Fibroblast of pulmonary artery (primary cell): Measurements from ENCODE around the gene MMP11.

Source experiments
- DNase-seq: peaks from one replicate; pipeline ENCODE4 v3.0.0-alpha.2; 2010; ENCODE audit warnings: low read depth
- H3K4me3 ChIP-seq: replicated peaks from 2 replicates; pipeline ENCODE4 v1.5.1; 2011; ENCODE audit warnings: low read depth, mild to moderate bottlenecking, control low read depth, low read length, moderate library complexity
- CTCF ChIP-seq: IDR thresholded peaks from 2 replicates; pipeline ENCODE4 v1.5.1; 2011; ENCODE audit warnings: mild to moderate bottlenecking, control low read depth, low read length, inconsistent platforms; ENCODE audit errors: missing control alignments

The MMP11 gene

GRCh38 chr22:23815541-23816155 lies 43.0 kb downstream of the MMP11 start:
- DNase-seq: no peak
- TF ChIP-seq CTCF: no peak
- no peak overlapping the region for H3K4me3 ChIP-seq

- TF ChIP-seq CTCF: no peak
- no peak overlapping the region for H3K4me3 ChIP-seq
- DNase-seq: no peak
Measured at GRCh38 chr22:23816156-23816976, 43.7 kb downstream of the MMP11 start.

- no peak overlapping the region for H3K4me3 ChIP-seq
- no peak for DNase-seq
- TF ChIP-seq CTCF: no peak
Measured at GRCh38 chr22:23817146-23817545, 44.5 kb downstream of the MMP11 start.

GRCh38 chr22:23818541-23818940 lies 45.9 kb downstream of the MMP11 start:
- TF ChIP-seq CTCF: no peak
- no peak overlapping the region for H3K4me3 ChIP-seq
- DNase-seq: no peak

- TF ChIP-seq CTCF: no peak
- no peak overlapping the region for H3K4me3 ChIP-seq
- DNase-seq: no peak
Measured at GRCh38 chr22:23820748-23821211, 48.1 kb downstream of the MMP11 start.

GRCh38 chr22:23822101-23822671 lies 49.5 kb downstream of the MMP11 start:
- DNase-seq: no peak
- no peak for TF ChIP-seq CTCF
- H3K4me3 ChIP-seq: no peak overlapping the region
